HepG2 (cell line): ENCODE measurements around the gene NVL.
"Not testable (repeated sequence)": the region's sequence is repeated elsewhere in the genome, so short reads cannot be mapped to it uniquely, and the experiment has no call there.

Experiments
- MAZ ChIP-seq, 2 experiments: sonication (generic) in 1 of 2; formaldehyde crosslinking in 1 of 2; IDR thresholded peaks; 2 replicates each; pipeline versions ENCODE4 v1.5.0 to v1.6.1; 2012 to 2020; ENCODE audit warnings: low read depth in 2 of 2, mild to moderate bottlenecking in 2 of 2, borderline replicate concordance in 1 of 2, improper control_type of control experiment in 1 of 2, low read length in 1 of 2, missing genetic modification reagents in 1 of 2, moderate library complexity in 1 of 2
- MEIS2 ChIP-seq: sonication (generic); formaldehyde crosslinking; IDR thresholded peaks from 2 replicates; pipeline ENCODE4 v1.9.0; 2021; ENCODE audit warnings: mild to moderate bottlenecking, missing genetic modification reagents
- RFX5 ChIP-seq: IDR thresholded peaks from 2 replicates; pipeline ENCODE4 v1.6.1; 2011; ENCODE audit warnings: low read depth, low read length, improper control_type of control experiment
- TCF7L2 ChIP-seq: IDR thresholded peaks from 2 replicates; pipeline ENCODE4 v1.6.1; 2011; ENCODE audit warnings: mild to moderate bottlenecking, low read depth, low read length, moderate library complexity
- ZKSCAN1 ChIP-seq: fragments of 150-350 bp; IDR thresholded peaks from 2 replicates; pipeline ENCODE4 v1.6.1; 2014; ENCODE audit warnings: low read length
- ZNF746 ChIP-seq: sonication (generic); formaldehyde crosslinking; IDR thresholded peaks from 2 replicates; pipeline ENCODE4 v1.8.0; 2022; ENCODE audit warnings: mild to moderate bottlenecking, missing genetic modification reagents
- TF ChIP-seq, protein P1 (sequence below): sonication (generic); formaldehyde crosslinking; IDR thresholded peaks from 2 replicates; pipeline ENCODE4 v1.8.1; 2022; ENCODE audit warnings: mild to moderate bottlenecking, missing genetic modification reagents
- TF ChIP-seq, protein P2 (sequence below): sonication (generic); formaldehyde crosslinking; IDR thresholded peaks from 2 replicates; pipeline ENCODE4 v1.9.0; 2021; ENCODE audit warnings: missing genetic modification reagents, mild to moderate bottlenecking, borderline replicate concordance

DNA sequence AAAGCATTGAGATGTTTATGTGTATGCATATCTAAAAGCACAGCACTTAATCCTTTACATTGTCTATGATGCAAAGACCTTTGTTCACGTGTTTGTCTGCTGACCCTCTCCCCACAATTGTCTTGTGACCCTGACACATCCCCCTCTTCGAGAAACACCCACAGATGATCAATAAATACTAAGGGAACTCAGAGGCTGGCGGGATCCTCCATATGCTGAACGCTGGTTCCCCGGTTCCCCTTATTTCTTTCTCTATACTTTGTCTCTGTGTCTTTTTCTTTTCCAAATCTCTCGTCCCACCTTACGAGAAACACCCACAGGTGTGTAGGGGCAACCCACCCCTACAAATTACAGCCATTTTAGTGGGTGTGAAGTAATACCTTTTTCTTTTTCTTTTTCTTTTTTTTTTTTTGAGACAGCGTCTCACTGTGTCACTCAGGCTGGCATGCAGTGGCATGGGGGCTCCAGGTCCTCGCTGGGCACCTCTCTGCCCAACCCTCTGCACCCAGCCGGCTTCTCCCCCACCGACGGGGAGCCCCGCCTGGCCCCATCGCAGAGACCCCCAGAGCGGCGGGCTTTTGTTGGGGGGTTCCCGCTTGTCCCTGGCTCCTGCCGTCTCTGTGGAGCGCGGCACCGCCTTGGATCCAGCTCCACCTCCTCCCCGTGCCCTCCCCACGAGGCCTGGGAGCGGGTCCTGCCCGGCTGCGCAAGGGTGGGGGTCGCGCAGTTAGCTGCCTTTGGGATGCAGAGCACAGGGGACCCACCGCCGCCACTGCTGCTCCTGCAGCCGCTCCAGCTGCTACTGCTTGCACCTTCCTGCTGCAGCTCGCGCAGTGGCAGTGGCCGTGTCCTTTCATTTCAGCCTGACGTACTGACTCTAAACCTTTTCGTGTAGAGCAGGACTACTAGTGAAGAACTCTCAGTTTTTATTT, 10.7 kb upstream of the NVL start:
- TF ChIP-seq TCF7L2; MAZ (IDR thresholded peaks at IDR 0.05; ENCODE audit: borderline replicate concordance, low read depth, low read length); MAZ (CRISPR knock-in tag; IDR thresholded peaks at IDR 0.05; ENCODE audit: low read depth); RFX5; ZKSCAN1; MEIS2 (CRISPR knock-in tag); ZNF746: not testable (repeated sequence)
- TF ChIP-seq, protein P1, sequence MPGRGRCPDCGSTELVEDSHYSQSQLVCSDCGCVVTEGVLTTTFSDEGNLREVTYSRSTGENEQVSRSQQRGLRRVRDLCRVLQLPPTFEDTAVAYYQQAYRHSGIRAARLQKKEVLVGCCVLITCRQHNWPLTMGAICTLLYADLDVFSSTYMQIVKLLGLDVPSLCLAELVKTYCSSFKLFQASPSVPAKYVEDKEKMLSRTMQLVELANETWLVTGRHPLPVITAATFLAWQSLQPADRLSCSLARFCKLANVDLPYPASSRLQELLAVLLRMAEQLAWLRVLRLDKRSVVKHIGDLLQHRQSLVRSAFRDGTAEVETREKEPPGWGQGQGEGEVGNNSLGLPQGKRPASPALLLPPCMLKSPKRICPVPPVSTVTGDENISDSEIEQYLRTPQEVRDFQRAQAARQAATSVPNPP (CRISPR knock-in tag), result not testable (repeated sequence)
- TF ChIP-seq, protein P2, sequence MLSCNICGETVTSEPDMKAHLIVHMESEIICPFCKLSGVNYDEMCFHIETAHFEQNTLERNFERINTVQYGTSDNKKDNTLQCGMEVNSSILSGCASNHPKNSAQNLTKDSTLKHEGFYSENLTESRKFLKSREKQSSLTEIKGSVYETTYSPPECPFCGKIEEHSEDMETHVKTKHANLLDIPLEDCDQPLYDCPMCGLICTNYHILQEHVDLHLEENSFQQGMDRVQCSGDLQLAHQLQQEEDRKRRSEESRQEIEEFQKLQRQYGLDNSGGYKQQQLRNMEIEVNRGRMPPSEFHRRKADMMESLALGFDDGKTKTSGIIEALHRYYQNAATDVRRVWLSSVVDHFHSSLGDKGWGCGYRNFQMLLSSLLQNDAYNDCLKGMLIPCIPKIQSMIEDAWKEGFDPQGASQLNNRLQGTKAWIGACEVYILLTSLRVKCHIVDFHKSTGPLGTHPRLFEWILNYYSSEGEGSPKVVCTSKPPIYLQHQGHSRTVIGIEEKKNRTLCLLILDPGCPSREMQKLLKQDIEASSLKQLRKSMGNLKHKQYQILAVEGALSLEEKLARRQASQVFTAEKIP, result not testable (repeated sequence)
